Bronchial epithelial cell (primary cell): ENCODE measurements around the gene GLI3. TPM values are rescaled to one million over a fixed set of nuclear protein-coding genes. Genes with fewer than 3 reads are reported as not detected.

Experiments
- DNase-seq: peaks from one replicate; pipeline ENCODE4 v3.0.0-alpha.2; 2010; ENCODE audit warnings: low read depth
- FAIRE-seq: peaks from 2 replicates; lab custom pipeline; 2011; peaks lifted over from hg19 to GRCh38; lab: Jason Lieb, UNC
- H3K27me3 ChIP-seq: 2 replicates; pipeline ENCODE4 v1.5.1; 2011; ENCODE audit warnings: low read length; ENCODE audit not compliant: control insufficient read depth, insufficient read depth
- H3K36me3 ChIP-seq: 2 replicates; pipeline ENCODE4 v1.5.1; 2011; ENCODE audit warnings: low read length; ENCODE audit not compliant: control insufficient read depth, insufficient read depth
- H3K4me3 ChIP-seq: 2 replicates; pipeline ENCODE4 v1.5.1; 2011; ENCODE audit warnings: mild to moderate bottlenecking, low read depth, low read length, control low read depth
- CTCF ChIP-seq: IDR thresholded peaks from 2 replicates; pipeline ENCODE4 v1.5.1; 2011; ENCODE audit warnings: mild to moderate bottlenecking, moderate library complexity, low read length, control low read depth, inconsistent platforms; ENCODE audit not compliant: insufficient read depth, severe bottlenecking
- total RNA-seq: library from RNA; depleted of rRNA; stranded (reverse); fragments of >200 nt; gene quantifications from 2 replicates; pipeline ENCODE4 v1.2.1, GENCODE V29; 2014

Gene GLI3
- total RNA-seq, 1 donor from 2014 or later: 1.3 TPM

GRCh38 chr7:42193471-42194129 is 43.4 kb downstream of the GLI3 start:
- Histone ChIP-seq H3K27me3 (no peaks in the 10 kb centered on the region), H3K4me3 (no peak overlapping the region), H3K36me3 (no peaks in the 10 kb centered on the region)
- DNase-seq: no peak
- FAIRE-seq: no peak
- TF ChIP-seq CTCF: no peak

DNA sequence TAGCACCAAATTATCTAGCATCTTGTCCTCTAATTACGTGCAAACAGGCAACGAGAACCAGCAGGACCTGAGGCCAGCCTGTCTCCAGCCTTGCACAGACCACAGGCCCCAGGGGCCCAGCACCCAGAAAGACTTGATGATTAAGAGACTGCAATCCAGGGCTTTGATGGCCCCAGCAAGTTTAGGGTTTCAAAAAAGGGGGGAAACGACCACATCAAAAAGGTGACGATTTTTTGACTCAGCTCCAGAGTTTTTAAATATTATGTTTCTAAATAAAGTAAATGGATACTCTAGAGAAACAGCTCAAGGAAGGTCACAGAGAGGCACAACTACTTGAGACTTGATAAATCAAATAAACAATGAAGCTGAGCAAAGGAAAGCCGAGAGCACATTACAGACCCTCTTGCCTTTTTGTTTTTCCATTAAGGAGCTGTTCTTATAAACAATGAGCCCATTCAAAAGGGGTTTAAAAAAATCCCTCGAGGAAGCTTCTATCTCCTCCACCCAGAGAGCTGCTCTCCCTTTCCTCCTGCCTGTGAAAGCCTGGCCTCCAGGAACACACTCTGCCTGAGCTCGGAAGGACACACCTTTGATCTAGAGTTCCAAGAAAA is 44.1 kb downstream of the GLI3 start:
- Histone ChIP-seq H3K36me3 (no peaks in the 10 kb centered on the region), H3K27me3 (no peaks in the 10 kb centered on the region), H3K4me3 (no peak overlapping the region)
- DNase-seq (peak; percentile 46), FAIRE-seq (no peak)
- no peak for TF ChIP-seq CTCF

GRCh38 chr7:42192066-42192465 is 44.9 kb downstream of the GLI3 start:
- FAIRE-seq: no peak
- TF ChIP-seq CTCF: no peak
- H3K27me3 ChIP-seq: no peaks in the 10 kb centered on the region
- DNase-seq: no peak
- H3K36me3 ChIP-seq: no peaks in the 10 kb centered on the region
- no peak overlapping the region for H3K4me3 ChIP-seq

GRCh38 chr7:42189535-42189934 is 47.5 kb downstream of the GLI3 start:
- no peak overlapping the region for H3K4me3 ChIP-seq

GRCh38 chr7:42186151-42186550 is 50.9 kb downstream of the GLI3 start:
- Histone ChIP-seq H3K4me3 (no peak overlapping the region), H3K27me3 (no peaks in the 10 kb centered on the region), H3K36me3 (no peaks in the 10 kb centered on the region)
- no peak for FAIRE-seq
- peak; percentile 63 for TF ChIP-seq CTCF
- peak; percentile 32 for DNase-seq

More at GRCh38 chr7:42189535-42189934, 47.5 kb downstream of the GLI3 start:
- Histone ChIP-seq H3K27me3 (no peaks in the 10 kb centered on the region), H3K36me3 (no peaks in the 10 kb centered on the region)
- peak; percentile 82 for DNase-seq
- TF ChIP-seq CTCF: no peak
- no peak for FAIRE-seq
